Measurements from ENCODE around the gene DMGDH. TPM values are rescaled to one million over a fixed set of nuclear protein-coding genes. Genes with fewer than 3 reads are reported as not detected.

DMGDH gene
- total and polyA plus RNA-seq, 4 donors: 28.9 to 130 (median 48.5) TPM

GRCh38 chr5:79032031-79032695 is 37.3 kb downstream of the DMGDH start (continued):
- TF ChIP-seq ZBTB33 (IDR thresholded peaks at IDR 0.05) (no peak), HNF4G (IDR thresholded peaks at IDR 0.05) (no peak), GABPA (IDR thresholded peaks at IDR 0.05 in 1 of 2, conservative IDR thresholded peaks at IDR 0.05 in 1 of 2) (no peak), EGR1 (IDR thresholded peaks at IDR 0.05; ENCODE audit: low read depth in 2 of 2) (no peak), HNF4A (conservative IDR thresholded peaks at IDR 0.05) (peak; percentile 56 to 71), ATF3 (IDR thresholded peaks at IDR 0.05) (no peak)

GRCh38 chr5:79031485-79031867 is 38.0 kb downstream of the DMGDH start:
- DNase-seq (ENCODE audit: low spot score): no peak
- H3K27ac ChIP-seq (ENCODE audit: low read depth in 1 of 2, low read length in 2 of 2): peak overlapping the region; percentile 88 to 93
- H3K4me1 ChIP-seq (ENCODE audit: control insufficient read depth in 4 of 4, insufficient read depth in 4 of 4, low read length in 3 of 4): peaks cover 2 to 59% (median 25%) of the 10 kb centered on the region in 4 donors
- H3K4me3 ChIP-seq (ENCODE audit: low read depth in 1 of 3, low read length in 3 of 3): no peak overlapping the region
- WGBS: 35% methylated on average over 1 of the region's 1 CpG
- no peaks in the 10 kb centered on the region for H3K27me3 ChIP-seq (ENCODE audit: control insufficient read depth in 4 of 4, insufficient read depth in 4 of 4, low read length in 3 of 4)
- H3K9me3 ChIP-seq (ENCODE audit: control insufficient read depth in 4 of 4, low read length in 3 of 4): no peaks in the 10 kb centered on the region
- peak overlapping the region; percentile 36 to 80 for H3K9ac ChIP-seq (ENCODE audit: low read depth in 1 of 2, low read length in 2 of 2)
- TF ChIP-seq RAD21 (IDR thresholded peaks at IDR 0.05): peak in 1 of 2 donors; percentile 2
- TF ChIP-seq HNF4A (conservative IDR thresholded peaks at IDR 0.05): peak in 1 of 2 donors; percentile 32
- no peak for TF ChIP-seq FOXA2 (IDR thresholded peaks at IDR 0.05)
- TF ChIP-seq, protein P1, sequence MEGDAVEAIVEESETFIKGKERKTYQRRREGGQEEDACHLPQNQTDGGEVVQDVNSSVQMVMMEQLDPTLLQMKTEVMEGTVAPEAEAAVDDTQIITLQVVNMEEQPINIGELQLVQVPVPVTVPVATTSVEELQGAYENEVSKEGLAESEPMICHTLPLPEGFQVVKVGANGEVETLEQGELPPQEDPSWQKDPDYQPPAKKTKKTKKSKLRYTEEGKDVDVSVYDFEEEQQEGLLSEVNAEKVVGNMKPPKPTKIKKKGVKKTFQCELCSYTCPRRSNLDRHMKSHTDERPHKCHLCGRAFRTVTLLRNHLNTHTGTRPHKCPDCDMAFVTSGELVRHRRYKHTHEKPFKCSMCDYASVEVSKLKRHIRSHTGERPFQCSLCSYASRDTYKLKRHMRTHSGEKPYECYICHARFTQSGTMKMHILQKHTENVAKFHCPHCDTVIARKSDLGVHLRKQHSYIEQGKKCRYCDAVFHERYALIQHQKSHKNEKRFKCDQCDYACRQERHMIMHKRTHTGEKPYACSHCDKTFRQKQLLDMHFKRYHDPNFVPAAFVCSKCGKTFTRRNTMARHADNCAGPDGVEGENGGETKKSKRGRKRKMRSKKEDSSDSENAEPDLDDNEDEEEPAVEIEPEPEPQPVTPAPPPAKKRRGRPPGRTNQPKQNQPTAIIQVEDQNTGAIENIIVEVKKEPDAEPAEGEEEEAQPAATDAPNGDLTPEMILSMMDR (IDR thresholded peaks at IDR 0.05; ENCODE audit: low read depth, low read length, missing input control): no peak
- TF ChIP-seq TAF1 (conservative IDR thresholded peaks at IDR 0.05): no peak
- no peaks in the 10 kb centered on the region for H3K36me3 ChIP-seq (ENCODE audit: control insufficient read depth in 4 of 4, insufficient read depth in 3 of 4, low read depth in 1 of 4, low read length in 3 of 4)

DNA sequence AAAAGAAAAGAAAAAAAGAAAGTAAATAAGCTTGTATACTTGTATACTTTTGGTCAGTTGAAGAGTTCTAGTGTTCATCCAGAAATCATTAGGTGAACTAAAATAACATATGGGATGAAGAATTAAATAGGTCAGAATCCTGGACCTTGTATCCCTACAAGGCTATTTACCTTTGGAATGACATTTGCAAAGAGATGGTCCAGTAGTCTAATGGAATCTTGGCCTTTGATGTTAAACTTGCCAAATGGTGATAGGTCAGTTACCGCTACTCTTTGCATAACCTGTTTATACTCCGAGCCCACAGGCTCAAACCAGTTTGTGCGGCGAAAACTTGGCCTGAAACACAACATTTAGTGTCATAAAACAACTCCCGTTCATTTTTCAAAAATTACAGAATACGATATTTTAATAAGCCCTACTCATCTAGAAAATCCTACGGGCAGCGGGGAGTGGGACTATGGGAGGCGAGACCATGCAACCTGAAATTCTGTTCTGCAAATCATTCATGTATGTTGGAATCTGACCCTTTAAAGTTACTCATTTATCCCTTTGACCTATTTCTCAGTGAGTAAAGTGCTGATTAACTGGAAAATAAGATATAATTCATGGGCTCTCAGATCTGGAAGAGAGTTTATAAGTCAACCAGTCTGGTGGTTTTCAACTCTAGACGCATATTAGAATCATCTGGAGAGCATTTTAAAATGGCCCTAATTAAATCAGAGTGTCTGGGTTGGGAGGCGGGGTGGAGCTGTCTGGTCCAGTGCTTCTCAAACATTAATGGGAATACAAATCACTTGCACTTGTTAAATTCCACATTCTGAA is 38.6 kb downstream of the DMGDH start:
- Histone ChIP-seq H3K4me1 (ENCODE audit: control insufficient read depth in 4 of 4, insufficient read depth in 4 of 4, low read length in 3 of 4) (peaks cover 2 to 56% (median 28%) of the 10 kb centered on the region in 4 donors), H3K27me3 (ENCODE audit: control insufficient read depth in 4 of 4, insufficient read depth in 4 of 4, low read length in 3 of 4) (no peaks in the 10 kb centered on the region), H3K9ac (ENCODE audit: low read depth in 1 of 2, low read length in 2 of 2) (peak overlapping the region; percentile 36 to 80), H3K9me3 (ENCODE audit: control insufficient read depth in 4 of 4, low read length in 3 of 4) (no peaks in the 10 kb centered on the region), H3K36me3 (ENCODE audit: control insufficient read depth in 4 of 4, insufficient read depth in 3 of 4, low read depth in 1 of 4, low read length in 3 of 4) (no peaks in the 10 kb centered on the region), H3K4me3 (ENCODE audit: low read depth in 1 of 3, low read length in 3 of 3) (peak overlapping the region in 1 of 3 donors; percentile 5), H3K27ac (ENCODE audit: low read depth in 1 of 2, low read length in 2 of 2) (peak overlapping the region; percentile 88 to 93)
- DNase-seq (ENCODE audit: low spot score): no peak
- WGBS: 37% methylated on average over 11 of the region's 11 CpGs
- TF ChIP-seq, protein P2, sequence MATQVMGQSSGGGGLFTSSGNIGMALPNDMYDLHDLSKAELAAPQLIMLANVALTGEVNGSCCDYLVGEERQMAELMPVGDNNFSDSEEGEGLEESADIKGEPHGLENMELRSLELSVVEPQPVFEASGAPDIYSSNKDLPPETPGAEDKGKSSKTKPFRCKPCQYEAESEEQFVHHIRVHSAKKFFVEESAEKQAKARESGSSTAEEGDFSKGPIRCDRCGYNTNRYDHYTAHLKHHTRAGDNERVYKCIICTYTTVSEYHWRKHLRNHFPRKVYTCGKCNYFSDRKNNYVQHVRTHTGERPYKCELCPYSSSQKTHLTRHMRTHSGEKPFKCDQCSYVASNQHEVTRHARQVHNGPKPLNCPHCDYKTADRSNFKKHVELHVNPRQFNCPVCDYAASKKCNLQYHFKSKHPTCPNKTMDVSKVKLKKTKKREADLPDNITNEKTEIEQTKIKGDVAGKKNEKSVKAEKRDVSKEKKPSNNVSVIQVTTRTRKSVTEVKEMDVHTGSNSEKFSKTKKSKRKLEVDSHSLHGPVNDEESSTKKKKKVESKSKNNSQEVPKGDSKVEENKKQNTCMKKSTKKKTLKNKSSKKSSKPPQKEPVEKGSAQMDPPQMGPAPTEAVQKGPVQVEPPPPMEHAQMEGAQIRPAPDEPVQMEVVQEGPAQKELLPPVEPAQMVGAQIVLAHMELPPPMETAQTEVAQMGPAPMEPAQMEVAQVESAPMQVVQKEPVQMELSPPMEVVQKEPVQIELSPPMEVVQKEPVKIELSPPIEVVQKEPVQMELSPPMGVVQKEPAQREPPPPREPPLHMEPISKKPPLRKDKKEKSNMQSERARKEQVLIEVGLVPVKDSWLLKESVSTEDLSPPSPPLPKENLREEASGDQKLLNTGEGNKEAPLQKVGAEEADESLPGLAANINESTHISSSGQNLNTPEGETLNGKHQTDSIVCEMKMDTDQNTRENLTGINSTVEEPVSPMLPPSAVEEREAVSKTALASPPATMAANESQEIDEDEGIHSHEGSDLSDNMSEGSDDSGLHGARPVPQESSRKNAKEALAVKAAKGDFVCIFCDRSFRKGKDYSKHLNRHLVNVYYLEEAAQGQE (IDR thresholded peaks at IDR 0.05): peak; percentile 13
- TF ChIP-seq RXRA (IDR thresholded peaks at IDR 0.05) (peak; percentile 97 to 98), EGR1 (IDR thresholded peaks at IDR 0.05; ENCODE audit: low read depth in 2 of 2) (peak in 1 of 2 donors; percentile 66), ATF3 (IDR thresholded peaks at IDR 0.05) (peak; percentile 50), NR2F2 (IDR thresholded peaks at IDR 0.05) (peak; percentile 87), GABPA (IDR thresholded peaks at IDR 0.05 in 1 of 2, conservative IDR thresholded peaks at IDR 0.05 in 1 of 2) (no peak), TAF1 (conservative IDR thresholded peaks at IDR 0.05) (peak; percentile 34), YY1 (IDR thresholded peaks at IDR 0.05) (peak; percentile 68), JUND (IDR thresholded peaks at IDR 0.05) (peak; percentile 51 to 56), SP1 (IDR thresholded peaks at IDR 0.05) (peak; percentile 94), HNF4A (conservative IDR thresholded peaks at IDR 0.05) (peak; percentile 95 to 98)
- TF ChIP-seq, protein P1 (IDR thresholded peaks at IDR 0.05; ENCODE audit: low read depth, low read length, missing input control): no peak
